ENCODE measurements around the gene PADI4.
"Not testable (repeated sequence)": the region's sequence is repeated elsewhere in the genome, so short reads cannot be mapped to it uniquely, and the experiment has no call there.

Gene PADI4

DNA sequence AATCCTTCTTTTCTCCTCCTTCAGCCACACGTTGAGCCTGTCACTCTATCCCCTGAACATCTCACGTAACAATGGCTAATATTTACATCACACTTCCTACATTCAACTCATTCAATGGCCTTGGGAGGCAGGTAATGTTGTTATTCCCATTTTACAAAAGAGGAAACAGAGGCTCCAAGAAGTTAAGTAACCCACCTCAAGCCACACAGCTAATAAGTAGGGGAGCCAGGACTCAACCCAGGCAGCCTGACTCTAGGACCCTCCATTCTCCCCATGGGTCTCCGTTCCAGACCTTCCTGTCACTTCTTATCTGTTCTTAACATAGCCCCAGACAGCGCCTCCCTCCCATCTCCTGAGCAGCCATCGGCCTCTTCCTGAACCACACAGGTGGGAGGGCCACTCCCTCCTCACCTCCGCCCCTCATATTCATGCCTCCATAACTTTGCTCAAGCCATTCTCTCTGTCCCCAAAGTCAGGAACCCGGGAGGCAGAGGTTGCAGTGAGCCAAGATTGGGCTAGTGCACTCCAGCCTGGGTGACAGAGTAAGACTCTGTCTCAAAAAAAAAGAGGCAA, 2.2 kb downstream of the PADI4 start:
- DNase-seq (ENCODE audit: insufficient read length, low spot score) (no peak), FAIRE-seq (no peak)

DNA sequence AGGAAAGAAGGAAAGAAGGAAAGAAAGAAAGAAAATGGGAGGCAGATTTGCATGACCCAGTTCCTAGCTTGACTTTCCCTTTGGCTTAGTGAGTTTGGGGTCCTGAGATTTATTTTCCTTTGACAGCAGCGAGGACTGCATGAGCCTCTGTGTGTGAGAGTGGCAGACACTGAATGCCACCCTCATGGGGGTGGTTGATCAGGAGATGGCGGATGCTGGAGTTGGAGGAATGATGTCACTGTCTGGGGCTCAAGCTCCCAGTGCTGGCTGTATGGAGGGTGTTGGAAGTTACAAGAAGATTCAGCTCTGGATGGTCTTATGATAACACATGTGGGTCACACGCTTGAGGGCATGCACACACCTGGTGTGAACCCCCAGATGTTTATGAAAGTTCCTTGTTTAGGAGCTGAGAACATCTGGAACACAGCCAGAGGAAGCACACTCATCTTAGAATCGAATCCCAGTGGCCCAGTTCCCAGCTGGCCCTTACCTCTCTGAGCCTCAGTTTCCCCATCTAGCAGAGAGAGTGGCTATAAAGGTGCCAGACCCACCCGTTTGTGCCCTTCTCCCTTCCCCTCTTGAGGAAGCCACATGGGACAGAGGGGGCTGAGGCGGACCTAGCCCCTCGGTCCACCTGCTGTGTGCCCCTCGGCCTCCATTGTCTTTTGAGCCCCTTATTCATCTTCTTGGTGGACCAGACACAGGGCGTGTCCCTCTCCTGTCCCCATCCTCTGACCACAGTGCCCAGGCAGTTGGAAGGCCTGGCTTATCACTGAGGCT, 5.7 kb downstream of the PADI4 start:
- FAIRE-seq: no peak

GRCh38 chr1:17314491-17314971, 6.5 kb downstream of the PADI4 start:
- DNase-seq (ENCODE audit: insufficient read length, low spot score): no peak
- no peak for FAIRE-seq

More for the DNA sequence above, 5.7 kb downstream of the PADI4 start:
- DNase-seq (ENCODE audit: insufficient read length, low spot score): no peak

- no peak for DNase-seq (ENCODE audit: insufficient read length, low spot score)
- no peak for FAIRE-seq
Measured at GRCh38 chr1:17315542-17316130, 7.6 kb downstream of the PADI4 start.

GRCh38 chr1:17316704-17317103, 8.7 kb downstream of the PADI4 start:
- DNase-seq (ENCODE audit: insufficient read length, low spot score) (no peak), FAIRE-seq (no peak)

GRCh38 chr1:17318262-17318661, 10.3 kb downstream of the PADI4 start:
- no peak for FAIRE-seq
- DNase-seq (ENCODE audit: insufficient read length, low spot score): no peak

- no peak for FAIRE-seq
- no peak for DNase-seq (ENCODE audit: insufficient read length, low spot score)
Measured at GRCh38 chr1:17319561-17320350, 11.8 kb downstream of the PADI4 start.

- FAIRE-seq; DNase-seq (ENCODE audit: insufficient read length, low spot score): not testable (repeated sequence)
Measured at GRCh38 chr1:17321857-17322390, 13.9 kb downstream of the PADI4 start.

DNA sequence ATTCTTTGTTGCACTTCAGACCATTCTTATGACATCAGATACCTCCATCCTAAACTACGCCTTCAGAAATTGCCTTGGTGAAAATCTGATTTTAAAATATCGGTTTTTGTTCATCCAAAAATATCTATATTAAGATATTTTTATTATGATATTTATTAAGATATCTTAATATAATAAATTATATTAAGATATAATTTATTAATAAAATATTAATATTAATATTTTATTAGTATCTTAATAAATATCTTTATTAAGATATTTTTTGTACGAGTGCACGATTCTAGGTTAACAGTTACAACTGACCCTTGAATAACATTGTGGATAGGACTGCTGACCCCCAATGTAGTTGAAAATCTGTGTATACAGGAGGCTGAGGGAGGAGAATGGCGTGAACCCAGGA, 20.9 kb downstream of the PADI4 start:
- no peak for DNase-seq (ENCODE audit: insufficient read length, low spot score)
- no peak for FAIRE-seq

GRCh38 chr1:17329610-17330009, 21.6 kb downstream of the PADI4 start:
- no peak for FAIRE-seq
- no peak for DNase-seq (ENCODE audit: insufficient read length, low spot score)

- no peak for FAIRE-seq
Measured at GRCh38 chr1:17330856-17331255, 22.9 kb downstream of the PADI4 start.

GRCh38 chr1:17333081-17333480, 25.1 kb downstream of the PADI4 start:
- DNase-seq (ENCODE audit: insufficient read length, low spot score): no peak
- no peak for FAIRE-seq

More at GRCh38 chr1:17330856-17331255, 22.9 kb downstream of the PADI4 start:
- DNase-seq (ENCODE audit: insufficient read length, low spot score): no peak

DNA sequence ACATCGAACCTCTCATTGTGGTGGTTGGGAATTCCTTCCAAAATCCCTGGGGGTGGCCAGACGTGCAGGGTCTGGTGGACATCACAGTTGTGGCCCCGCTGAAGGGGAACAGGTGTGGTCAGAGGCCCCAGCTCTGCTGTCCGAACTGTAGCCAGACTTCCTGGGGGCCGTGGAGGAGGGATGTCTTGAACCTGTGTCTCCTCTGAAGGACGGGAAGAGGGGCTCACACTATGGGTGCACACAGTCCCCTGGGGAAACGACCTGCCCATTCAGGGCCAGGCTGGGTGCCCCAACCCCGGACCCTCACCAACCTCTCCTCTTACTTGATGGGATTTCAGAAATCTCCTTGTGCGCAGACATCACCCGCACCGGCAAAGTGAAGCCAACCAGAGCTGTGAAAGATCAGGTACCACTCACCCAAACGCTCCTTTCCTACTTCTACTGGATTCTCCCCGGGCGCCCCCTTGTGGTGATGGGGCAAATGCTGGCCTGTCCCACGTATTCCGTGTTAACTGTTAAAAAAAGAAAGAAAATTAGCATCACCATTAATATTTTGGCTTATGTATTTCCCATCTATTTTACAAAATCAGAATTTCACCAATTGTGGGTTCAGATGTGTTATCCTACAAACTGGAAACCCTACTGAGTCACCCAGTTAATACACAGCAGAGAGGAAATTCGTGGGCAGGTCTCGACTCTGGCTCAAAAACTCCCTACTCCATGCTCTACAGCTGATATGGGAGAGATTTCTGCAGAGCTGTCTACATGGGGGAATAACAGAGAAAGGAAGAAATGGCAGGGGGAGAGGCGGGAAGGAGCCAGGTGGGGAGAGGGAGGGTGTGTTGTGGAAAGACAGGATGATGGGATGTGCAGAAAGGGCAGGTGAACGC, 28.1 kb downstream of the PADI4 start:
- DNase-seq (ENCODE audit: insufficient read length, low spot score) (peak; percentile 63), FAIRE-seq (no peak)

DNA sequence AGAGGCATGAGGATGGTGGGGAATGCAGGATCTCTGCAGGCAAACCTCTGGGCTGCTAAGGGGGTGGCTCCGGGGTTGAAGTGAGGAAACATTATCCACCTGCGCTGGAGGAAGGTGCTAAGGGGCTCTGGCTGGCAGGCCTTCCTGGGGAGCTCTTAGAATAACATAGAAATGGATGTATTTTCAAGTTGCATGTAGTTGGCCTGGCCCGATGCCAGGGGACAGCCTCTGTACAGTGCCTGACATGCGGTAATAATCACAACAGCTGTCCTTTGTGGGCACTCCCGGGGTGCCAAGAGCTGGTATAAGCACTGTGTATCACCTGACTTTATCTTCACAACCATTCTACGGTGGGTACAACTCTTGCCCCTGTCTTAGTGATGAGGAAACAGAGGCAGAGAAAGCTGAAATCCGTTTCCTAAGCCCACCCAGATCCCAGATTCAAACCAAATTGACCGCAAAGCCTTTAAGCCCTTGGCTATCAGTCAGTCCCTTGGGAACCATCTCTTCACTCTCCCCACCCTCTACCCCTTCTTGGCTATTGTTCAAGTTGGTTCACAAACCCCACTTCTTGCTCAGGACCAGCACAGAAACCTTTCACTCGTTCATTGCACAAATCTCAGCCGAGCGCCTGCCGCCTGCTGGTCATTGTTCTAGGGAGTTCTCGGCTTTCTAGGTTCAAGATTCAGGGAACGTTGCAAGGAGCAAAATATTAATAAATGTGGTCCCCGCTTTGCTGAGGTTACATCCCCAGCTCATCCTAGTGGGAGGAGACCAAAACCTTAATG, 30.9 kb downstream of the PADI4 start:
- FAIRE-seq: no peak
- no peak for DNase-seq (ENCODE audit: insufficient read length, low spot score)

DNA sequence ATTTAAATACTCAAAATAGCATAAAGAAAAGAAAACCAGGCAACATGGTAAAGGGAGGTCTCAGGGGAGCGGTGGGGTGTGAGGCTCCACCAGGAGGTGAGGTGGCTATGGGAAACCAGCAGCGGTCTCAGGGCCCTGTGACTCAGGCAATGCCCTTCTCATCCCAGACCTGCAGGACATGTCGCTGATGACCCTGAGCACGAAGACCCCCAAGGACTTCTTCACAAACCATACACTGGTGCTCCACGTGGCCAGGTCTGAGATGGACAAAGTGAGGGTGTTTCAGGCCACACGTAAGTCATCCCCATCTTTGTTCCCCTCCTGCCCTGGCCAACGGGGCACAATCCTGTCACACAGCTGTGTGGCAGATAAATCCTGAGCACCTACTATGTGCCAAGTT, 31.5 kb downstream of the PADI4 start:
- FAIRE-seq: no peak
- no peak for DNase-seq (ENCODE audit: insufficient read length, low spot score)

DNA sequence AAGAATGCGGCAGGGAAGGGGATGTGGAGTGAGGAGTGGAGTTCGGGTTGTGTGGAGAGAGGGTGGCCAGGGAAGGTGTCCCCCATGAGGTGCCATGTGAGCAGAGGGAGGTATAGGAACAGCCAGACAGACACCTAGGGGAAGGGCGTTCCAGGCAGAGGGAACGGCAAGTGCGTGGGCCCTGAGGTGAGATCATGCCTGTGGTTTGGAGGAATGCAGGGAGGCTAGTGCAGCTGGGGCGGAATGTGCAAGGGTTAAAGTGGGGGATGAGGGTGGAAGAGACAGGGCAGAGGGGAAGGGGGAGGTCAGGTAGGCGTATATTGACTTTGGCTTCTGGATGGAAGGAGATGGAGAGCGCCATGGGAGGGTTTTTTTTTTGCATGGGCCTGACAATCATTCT, 32.4 kb downstream of the PADI4 start:
- DNase-seq (ENCODE audit: insufficient read length, low spot score) (no peak), FAIRE-seq (peak; percentile 82)

- no peak for DNase-seq (ENCODE audit: insufficient read length, low spot score)
- FAIRE-seq: no peak
Measured at GRCh38 chr1:17342014-17342441, 34.0 kb downstream of the PADI4 start.

- FAIRE-seq; DNase-seq (ENCODE audit: insufficient read length, low spot score): not testable (repeated sequence)
Measured at GRCh38 chr1:17345506-17345905, 37.5 kb downstream of the PADI4 start.
